T1000 (cell line): ENCODE measurements around the gene CTSE.

Experiments used
- DNase-seq: peaks from one replicate; lab custom pipeline; 2025; ENCODE audit warnings: mixed read lengths; lab: John Stamatoyannopoulos, UW

CTSE gene

DNA sequence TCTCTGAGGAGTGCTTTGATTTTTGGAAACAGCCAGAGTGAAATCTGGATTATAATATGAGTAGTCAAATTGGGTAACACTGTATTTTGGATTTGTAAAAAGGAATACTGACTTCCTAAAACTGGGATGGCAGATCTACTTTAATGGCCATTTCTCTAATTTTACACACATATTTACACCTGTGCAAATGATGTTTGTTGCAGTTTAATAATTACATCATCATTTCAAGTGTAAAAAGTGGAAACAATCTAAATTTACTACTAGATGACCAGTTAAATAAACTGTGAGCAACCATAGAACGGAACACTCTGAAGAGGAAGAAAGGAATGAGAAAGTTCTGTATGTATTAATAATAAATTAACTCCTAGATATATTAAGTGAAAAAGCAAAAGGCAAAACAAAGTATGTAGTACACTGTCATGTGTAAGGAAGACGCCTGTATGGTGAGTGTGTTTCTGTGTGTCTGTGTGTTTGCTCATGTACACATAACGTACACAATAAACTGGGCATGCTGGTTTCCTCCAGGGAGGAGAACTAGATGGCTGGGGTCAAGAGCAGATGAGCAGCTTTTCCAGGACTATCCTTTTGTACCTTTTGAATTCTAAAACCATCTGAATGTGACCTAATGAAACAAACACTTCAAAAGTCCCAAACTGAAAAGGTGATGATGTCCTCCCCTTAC is 26.4 kb upstream of the CTSE start:
- DNase-seq, result no peak

DNA sequence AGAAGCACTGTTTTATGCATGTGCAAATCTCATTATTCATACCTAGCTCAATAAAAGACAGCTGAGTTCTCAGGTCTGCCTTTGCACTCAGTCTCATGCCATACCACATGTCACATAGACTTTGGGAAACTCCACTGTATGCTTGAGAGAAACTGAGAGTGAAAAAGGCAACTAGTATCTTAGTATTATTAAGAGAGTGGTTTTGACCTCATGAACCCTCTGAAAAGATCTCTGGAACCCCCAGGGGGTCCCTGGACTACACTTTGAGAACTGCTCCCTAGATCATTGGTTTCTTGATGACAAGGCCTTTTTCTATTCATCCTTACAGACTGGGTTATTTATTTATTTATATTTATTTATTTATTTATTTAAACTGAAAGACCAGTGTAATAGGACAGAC is 25.6 kb upstream of the CTSE start:
- no peak for DNase-seq

DNA sequence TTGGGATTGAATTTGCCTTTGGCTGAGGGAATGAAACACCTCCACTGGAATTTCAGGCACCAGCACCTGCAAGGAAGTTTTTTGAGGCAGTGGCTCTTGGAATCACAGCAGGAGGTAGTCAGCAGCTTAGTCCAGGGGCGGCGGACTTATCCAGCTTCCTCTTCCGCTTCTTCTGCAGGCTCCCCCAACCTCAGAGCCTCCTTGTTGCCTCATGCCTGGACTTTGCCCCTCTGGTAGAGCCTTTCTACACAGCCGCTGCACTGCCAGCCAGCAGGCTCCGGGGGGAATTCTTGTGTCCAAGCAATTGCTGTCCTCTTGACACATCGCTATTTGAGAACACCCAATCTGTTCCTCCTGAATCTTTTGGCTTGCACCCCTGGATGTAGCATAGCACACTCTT is 24.9 kb upstream of the CTSE start:
- DNase-seq, result no peak

DNA sequence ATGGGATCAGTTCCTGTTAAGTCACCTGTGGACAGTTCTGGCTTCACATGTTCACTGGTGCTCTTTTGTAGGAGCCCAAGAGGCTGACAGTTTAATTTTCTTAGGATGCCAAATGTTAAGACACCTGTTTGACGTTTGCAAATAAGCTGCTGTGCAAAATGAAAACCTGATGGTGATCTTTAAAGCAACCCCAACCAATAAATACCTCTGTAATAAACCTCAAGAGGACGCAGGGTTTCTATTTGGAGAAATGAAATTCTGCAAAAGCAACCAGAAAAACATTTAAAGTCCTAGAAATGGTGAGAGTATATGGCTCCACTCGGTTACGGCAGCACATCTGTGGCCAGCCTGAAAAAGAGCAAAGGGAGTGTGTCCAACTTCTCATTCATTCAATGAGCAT is 23.6 kb upstream of the CTSE start:
- no peak for DNase-seq

DNA sequence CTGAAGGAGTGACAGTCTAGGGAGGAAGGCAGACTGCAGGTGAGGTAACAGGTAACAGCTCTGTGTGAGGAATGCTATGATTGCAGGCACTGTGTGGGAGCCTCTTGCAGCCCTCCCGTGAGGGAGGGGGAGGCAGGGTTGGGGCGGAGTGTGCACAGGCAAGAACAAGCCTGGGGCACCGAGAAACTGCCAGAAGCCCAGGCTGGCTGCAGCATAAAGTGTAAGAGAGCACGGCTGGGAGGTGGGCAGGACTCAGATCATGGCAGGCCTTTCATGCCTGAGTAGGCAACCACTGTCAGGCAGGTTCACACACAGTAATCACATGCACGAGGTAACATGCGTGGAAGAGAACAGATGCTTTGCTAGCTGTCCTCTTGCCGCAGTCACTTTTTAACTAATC is 17.9 kb upstream of the CTSE start:
- DNase-seq, result no peak

DNA sequence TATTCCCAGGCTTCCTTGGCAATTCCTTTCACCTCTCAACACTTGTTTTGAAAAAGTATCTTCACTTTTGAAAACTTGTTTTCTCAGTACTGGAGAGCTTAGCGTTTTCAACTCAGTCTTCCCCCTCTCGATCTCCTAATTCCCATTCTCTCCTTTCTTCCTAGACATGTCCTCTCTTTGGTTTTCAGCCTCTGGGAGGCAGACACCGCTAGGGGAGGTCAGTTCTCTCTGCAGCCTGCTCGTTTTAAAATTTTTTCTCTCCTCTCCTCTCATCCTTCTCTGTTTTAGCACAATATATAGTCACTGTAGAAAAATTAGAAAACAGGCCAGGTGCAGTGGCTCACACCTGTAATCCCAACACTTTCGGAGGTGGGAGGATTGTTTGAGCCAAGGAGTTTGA is 16.6 kb upstream of the CTSE start:
- DNase-seq, result no peak

DNA sequence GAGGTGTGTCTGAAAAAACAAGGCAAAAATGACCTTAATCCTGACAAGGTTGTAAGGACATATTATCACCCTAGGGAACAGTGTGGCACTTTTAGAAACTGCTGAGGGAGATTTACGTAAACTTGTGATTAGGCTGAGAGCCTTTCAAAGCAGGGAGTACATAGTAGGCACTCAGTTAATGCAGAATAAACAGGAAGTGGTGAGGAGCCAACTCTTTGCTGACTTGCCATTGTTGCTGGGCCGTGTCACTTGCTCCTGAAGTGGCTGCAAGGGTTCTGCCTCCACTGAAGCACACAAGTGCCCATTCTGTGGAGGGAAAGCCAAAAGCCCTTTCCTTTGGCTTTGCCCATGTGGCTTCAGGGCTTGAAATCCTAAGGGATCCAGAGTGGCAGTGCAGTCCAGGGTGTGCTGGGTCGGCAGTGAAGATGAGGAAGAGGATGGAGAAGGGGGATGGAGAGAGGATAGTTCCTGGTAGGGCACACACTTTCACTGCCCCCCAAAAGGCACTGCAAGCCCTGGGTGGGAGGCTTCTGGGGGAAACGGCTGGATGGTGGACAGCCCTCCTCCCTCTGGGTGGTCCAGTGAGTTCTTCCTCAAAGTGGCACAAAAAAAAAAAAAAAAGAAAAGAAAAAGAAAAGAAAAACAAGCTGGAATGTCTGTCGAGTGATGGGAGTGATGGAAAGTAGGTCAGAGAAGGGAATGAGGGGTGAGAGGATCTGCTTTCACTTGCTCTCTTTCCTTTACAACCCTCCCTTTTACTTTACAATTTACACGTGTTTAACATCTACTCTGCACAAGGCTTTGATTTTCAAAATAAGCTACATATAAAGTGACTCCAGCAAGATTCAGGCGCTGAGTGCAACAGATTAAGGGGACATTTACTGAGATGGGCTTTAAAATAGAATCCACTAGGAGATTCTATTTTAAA is 15.6 kb upstream of the CTSE start:
- no peak for DNase-seq

DNA sequence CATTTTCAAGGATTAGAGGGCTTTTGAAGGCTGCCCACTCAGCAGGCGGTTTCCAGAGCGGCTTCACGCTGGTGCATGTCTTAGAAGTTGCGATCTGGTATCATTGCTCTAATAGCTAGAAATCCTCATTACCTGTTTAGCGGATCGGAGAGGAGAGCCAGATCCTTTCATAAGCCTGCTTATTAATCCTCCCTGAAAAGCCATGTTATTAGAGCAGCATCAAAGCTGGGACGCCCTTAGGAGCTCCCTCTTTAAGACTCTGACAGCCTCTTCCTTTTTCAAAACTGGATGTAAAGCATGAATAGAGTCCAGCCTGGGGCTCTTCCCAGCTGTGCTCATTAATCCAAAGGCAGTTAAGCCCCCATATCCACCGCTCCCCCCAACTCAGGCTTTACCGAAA is 13.9 kb upstream of the CTSE start:
- DNase-seq, result no peak

DNA sequence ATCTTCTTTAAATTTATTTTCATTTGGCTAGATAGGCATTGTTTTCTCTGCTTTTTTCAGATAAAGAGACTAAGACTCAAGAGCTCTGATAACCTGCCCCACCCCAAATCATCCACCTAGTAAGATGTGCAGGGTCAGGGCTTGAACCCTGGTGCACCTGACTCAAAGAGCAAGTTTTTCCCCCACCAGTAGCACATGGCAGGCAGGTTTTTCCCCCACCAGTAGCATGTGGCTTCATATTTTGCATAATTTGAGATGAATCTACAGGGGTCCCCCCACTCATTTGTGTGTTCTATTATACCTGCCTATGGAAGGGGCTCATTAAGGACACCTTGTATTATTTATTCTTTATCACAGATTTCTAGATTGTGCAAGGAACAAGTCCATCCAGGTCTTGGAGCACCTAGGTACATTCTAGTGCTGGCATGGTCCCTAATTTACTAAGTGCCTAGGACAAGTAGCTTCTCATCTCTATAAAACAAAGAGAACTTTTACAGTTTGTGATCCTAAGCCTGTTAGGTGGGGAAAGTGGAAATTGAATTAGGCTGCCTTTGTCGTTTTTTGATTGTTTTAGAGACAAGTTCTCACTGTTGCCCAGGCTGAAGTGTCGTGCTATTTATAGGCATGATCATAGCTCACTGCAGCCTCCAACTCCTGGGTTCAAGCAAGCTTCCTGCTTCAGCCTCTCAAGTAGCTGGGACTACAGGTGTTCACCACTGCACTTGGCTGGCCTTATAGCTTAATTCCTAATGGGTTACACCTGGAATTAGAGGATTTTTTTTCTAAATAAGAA is 13.2 kb upstream of the CTSE start:
- DNase-seq, result no peak

DNA sequence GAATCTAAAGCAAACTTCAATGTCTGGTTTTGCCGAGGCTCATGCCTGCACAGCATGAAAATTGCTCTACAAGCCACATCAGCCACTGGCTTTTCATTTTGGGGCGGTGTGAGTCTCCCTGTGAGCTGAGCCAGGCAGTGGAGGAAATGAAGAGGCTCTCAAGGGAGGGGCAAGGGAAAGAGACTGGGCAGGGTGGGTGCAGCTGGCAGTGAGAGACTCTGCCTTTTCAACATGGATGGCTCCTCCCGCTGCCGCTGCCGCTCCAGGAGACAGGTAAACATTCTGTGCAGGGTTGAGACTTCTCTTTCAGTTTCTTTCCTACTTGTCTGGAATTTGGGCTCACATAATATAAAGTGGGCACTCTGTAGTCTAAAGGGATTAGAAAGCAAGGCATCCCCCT is 11.3 kb upstream of the CTSE start:
- no peak for DNase-seq

DNA sequence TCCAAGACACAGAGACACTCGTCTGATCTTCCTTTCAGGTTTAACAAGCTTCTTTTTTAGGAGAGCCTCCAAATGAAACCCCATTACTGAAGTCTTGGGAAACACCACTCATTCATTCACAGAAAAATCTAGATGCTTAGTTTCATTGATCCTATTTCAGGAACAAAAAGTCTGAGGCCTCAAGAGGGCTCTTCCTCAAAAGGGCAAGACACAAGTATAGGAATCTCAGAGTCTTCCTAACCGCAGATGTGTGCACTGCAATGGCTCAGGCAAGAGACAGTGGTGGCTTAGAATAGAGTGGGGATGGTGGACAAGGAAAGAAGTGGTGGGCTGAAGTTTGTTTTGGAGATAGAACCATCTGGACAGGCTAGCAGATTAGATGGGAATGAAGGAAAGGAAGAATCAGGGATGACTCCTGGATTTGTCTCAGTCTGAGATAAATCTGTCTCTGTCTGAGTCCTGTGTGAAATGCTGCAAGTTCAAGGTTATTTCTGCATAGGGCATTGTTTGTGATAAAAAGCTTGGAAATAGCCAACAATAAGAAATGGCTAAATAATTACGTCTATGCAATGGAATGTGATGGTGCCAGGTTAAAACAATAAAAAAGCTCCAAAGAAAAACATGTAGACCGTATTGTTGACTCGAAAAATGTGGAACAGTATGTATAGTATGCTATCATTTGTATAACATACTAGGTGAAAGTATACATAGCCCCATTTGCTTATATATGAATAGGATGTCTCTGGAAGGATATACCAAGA is 8.9 kb upstream of the CTSE start:
- no peak for DNase-seq

DNA sequence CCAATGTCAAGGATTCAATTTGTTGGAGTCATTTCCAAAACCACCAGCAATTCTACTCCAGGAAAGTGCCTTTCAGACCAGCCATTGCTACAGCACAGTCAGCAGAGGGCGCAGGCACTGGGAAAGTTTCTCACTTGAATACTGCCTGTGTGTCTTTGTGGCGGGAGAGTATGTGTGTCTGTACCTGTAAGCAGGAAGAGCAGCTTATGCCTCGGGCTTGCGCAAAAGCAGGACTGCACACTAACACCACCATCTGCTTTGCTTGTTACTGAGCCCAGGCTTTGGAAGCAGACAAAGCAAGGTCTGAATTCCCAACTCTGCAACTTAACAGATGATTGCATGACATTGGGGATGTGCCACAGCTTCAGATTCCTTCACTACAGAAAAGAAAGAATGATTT is 7.0 kb upstream of the CTSE start:
- no peak for DNase-seq

DNA sequence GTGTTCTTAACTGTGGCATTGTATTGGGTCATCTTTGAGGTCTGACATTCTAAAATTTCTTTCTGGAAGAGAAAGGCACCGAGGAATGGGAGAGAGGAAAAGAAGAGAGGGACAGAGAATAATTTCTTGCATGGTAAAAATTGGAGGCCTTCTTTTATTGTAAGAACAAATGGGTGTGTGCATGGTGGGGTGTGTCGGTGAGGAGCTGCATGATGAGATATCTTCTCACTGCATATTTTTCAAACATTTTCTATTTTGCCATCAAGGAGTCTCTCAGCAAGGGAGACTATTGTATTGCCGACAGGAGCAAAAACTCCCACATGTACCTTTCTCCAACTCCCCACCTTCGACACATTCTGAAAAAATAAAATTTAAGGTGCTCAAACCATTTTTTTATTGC is 6.5 kb upstream of the CTSE start:
- DNase-seq, result no peak

DNA sequence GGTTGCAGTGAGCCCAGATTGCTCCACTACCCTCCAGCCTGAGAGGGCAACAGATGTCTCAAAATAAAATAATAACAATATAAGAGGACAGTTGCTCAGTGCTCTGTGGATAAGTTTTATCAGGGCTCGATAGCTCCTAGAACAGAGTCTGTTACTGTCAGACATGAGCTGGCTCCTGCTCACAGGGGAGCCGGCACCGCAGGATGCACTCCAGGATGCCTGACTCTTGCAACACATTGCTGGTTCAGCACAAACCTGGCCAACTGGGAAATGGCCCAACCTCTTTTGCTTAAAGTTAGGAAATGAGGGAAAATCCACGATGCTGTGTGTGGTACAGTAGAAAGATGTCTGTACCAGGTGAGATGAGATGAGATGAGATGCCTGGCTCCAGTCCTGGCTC is 5.8 kb upstream of the CTSE start:
- no peak for DNase-seq

DNA sequence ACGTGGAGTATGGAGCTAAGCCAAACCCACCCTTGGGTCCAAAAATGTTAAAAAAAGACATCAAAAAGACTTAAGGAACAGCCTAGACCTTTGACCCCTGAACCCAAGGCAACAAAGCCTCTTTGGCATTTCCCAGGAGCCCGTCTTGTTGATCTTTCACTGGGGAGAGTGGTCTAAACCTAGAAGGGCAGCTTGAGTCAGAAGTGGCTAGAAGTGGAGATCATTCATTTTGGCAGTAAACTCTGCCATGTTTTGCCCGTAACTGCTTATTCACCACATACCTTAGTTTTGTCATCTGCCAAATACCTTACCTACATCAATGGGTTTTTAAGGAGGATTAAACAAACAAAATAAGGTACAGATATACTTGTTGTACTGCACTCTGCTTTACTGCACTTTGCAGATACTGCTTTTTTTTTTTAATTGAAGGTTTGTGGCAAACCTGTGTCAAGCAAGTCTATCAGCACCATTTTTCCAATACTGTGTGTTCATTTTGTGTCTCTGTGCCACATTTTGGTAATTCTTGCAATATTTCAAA is 1.7 kb upstream of the CTSE start:
- no peak for DNase-seq

DNA sequence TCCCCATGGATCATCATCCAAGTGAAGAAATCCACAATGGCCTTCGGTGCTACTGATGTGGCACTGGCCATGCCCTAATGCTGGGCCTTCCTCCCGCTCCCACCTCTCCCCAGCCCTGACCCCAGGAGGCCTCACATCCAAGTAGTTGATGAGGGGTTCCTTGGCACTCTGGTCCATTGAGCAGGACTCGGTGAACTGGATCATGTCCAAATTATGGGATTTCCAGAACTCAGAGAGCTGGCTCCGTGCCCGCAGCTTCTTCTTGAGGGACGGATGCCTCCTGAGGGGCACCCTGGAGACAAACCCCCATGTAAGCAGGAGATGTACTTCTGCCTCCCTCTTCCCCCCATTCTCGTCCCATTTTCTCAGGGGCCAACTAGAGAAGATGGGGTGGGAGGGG is 929 bp downstream of the CTSE start:
- no peak for DNase-seq

DNA sequence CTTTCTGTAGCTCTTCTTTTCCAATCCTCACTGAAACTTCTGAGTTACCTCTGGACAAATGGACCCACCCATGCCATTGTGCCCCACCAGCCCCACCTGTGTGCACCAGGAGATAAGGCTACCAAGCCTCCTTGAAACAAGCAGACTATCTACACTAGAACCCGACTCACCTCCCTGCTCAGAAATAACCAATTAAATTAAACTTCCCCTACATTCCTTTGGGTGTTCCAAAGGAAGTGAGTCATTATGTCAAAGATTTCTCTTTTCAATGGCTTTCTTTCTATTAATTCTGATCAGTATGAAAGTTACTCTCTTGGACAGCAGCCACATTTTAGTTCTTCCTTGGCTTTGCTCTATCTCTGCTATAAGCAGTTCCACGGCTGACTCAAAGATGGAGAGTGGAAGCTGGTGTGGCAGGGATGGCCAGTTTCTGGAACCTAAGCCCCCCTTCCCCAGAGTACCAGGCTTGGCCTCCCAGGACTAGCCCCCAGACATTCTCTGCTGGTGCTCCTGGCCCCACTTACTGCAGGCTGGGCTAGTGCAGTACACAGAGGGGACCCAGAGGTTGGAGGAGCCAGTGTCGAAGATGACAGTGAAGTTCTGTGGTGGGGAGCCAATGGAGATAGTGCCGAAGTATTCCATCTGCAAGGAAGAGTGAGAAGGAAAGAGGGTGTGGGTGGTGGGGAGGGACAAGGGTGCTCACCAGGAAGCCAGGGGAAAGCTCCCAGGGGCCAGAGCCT is 1.9 kb downstream of the CTSE start:
- DNase-seq, result no peak

DNA sequence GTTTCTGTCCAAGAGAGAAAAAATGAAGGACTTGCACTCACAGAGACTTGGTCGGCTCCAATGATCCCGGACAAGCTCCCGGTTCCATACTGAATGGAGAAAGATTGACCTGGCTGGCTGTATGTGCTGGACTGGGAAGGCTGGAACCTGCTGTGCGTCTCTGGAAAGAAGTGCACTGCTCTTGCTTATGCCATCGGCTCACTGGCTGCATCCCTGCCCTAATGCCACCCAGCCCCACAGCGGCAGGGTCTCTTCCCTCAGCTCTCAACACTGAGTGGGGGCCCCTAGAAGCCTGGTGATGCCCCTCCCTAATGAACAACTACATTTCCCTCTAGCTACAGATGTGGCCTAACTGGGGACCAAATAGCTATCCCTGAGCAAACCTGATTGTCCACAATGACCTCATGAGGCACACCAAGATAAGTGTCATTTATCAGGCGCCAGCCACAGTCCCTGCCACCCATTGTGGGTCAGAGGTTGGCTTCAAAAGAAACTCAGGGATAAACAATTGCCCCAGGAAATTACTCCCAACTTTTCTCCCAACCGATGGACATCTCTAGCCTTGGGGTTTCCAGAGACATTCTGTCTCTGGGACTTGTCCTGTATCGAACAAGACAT is 2.6 kb downstream of the CTSE start:
- DNase-seq, result no peak

DNA sequence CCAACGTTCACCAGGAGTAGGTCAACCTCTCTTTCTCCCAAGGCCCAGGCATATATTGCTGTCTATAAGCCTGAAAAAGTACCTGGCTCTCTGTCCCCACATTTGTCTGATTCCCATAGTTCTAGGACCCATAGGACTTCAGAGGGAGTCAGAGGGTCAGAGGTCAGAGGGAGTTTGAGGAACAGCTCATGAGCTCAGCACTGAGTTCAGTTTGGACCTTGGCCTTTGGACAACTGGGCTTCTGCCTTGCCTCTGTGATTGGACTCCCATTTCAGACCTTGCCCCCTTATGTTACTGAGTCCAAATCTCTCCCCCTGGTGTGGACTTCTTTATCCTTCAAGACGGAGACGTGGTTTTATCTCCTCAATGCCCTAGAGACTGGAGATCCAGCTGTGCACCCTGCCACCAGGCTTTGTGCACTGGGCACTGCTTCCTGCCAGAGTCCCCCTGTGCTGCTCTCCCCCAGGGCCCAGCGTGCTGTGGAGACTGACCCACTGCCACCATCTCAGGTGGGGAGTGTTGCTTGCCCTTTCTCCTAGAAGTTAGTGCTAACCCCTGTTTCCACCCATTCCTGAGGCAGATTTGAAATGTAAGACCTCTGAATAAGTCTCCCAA is 3.2 kb downstream of the CTSE start:
- no peak for DNase-seq

DNA sequence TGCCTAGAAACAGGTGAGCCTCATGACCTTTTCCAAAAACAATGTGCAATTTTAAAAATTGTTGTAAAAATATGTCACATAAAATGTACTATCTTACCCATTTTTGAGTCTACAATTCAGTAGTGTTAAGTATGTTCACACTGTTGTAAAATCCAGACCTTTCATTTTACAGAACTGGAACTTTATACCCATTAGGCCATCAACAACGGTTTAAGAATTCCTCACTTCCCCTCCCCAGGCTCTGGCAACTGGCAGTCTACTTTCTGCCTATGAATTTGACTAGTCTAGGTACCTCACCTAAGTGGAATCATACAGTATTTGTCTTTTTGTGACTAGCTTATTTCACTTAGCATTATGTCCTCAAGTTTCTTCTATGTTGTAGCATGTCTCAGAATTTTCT is 8.6 kb downstream of the CTSE start:
- no peak for DNase-seq
